Choroid plexus epithelial cell (primary cell): Measurements from ENCODE around the gene GRPEL1.

Experiments
- DNase-seq: peaks from one replicate; pipeline ENCODE4 v3.0.0-alpha.2; 2010; ENCODE audit warnings: low read depth
- H3K4me3 ChIP-seq: 2 replicates; pipeline ENCODE4 v1.5.1; 2011; ENCODE audit warnings: low read depth, mild to moderate bottlenecking, control low read depth, low read length, moderate library complexity
- CTCF ChIP-seq: conservative IDR thresholded peaks from 2 replicates; pipeline ENCODE4 v1.5.1; 2011; ENCODE audit warnings: low read depth, mild to moderate bottlenecking, control low read depth, inconsistent platforms, low read length, moderate library complexity

Gene GRPEL1

GRCh38 chr4:7067452-7068278 lies at the start of gene GRPEL1:
Gene GRPEL1, minus strand, starts transcription at chr4:7068064. Its CDS starts 32 bp downstream, at chr4:7068032.
- DNase-seq = peak; percentile 100
- H3K4me3 ChIP-seq = peak within 1 kb of the TSS; percentile 91
- no peak for TF ChIP-seq CTCF

DNA sequence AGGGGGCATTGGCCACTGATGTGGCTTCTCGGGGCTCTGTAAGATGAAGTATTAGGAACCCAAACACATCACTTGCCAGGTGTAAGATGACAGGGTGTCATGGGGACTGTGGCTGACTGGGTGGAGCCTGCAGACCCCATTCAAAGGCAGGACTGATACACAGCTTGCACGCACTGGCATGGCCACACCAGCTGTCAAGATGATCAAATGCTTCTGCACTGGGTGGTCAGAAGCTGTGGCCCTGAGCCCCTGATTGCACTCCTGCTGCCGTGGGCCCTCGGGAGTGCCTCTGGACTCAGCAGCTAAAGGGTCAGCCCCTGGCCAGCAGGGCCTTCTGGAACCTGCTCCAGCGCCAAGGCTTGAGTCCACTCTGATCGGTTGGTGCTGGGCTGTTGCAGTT lies 48.8 kb upstream of the GRPEL1 start:
- TF ChIP-seq CTCF = no peak
- no peak for DNase-seq
- no peak overlapping the region for H3K4me3 ChIP-seq

DNA sequence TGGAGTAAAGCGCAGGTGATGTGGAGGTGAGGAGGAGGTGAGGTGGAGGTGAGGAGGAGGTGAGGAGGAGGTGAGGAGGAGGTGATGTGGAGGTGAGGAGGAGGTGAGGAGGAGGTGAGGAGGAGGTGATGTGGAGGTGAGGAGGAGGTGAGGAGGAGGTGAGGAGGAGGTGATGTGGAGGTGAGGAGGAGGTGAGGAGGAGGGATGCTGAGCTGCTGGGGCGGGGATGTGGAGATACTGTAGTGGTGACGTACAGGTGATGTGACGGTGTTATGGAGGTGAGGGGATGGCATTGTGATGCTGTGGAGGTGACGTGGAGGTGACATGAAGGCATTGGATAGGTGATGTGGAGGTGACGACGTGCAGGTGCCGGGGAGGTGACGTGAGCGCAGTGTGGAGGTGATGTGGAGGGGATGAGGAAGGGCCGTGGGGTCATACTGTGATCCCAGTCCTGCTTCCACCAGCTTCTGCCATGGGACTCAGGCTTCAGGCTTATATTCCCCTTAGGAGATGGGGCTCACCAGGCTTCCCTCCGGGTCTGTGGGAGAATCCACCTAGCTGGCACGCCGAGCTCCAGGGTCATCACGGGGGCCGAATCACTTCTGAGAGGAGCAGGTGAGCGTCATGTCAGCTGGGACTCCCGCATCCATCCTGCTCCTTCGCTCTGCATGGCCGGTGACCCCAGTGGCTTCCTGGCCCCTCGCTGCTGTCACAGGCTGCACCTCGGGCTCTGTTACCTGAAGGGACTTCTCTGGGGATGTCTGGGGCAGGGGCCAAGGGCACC lies 47.9 kb upstream of the GRPEL1 start:
- no peak for DNase-seq
- TF ChIP-seq CTCF = no peak
- no peak overlapping the region for H3K4me3 ChIP-seq

GRCh38 chr4:7112656-7113055 lies 44.8 kb upstream of the GRPEL1 start:
- TF ChIP-seq CTCF = no peak
- no peak for DNase-seq
- H3K4me3 ChIP-seq = no peak overlapping the region

DNA sequence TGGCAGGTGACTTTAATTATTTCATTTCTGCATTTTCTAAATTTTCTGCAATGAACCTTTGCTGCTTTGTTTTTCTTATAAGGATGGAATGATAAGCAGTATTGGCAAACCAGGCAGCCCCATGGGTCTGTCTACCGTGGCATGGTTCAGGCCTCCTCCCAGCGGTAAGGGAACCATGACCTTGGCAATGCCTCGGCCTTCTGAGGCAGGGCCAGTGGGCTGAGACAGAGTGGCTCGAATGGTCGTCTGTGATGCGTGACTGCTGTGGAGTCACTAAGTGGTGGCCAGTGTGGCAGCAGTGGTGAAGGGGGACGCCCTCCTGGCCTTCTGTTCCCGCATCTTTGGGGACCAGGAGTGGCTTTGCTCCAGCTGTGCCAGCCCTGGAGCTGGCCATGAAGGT lies 43.6 kb upstream of the GRPEL1 start:
- no peak for TF ChIP-seq CTCF
- no peak for DNase-seq
- no peak overlapping the region for H3K4me3 ChIP-seq

DNA sequence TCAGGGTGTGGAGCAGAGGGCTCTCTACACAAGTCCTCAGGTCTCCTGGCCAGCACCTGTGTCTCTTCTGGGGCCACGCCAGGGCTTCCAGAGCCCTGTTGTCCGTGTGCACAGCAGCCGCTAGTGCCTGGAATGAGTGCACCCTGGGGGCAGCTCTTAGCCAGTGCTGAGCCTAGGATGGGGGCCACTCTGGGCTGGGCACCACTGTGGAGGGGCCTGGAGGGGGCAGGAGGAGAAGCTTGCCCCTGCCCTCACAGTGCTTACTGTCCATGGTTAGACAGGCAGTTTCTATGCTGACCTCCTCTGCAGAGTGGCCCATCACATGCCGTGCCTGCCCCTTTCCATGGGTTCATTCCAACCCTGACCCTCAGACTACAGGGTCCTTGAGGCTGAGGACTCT lies 42.7 kb upstream of the GRPEL1 start:
- no peak overlapping the region for H3K4me3 ChIP-seq
- TF ChIP-seq CTCF = no peak
- no peak for DNase-seq
